AG09309 (cell line): Measurements from ENCODE around the gene JAZF1.

Source experiments
- DNase-seq: peaks from one replicate; pipeline ENCODE4 v3.0.0-alpha.2; 2010; ENCODE audit warnings: low read depth
- H3K4me3 ChIP-seq: 2 replicates; pipeline ENCODE4 v1.5.1; 2011; ENCODE audit warnings: mild to moderate bottlenecking, low read depth, low read length, moderate library complexity; ENCODE audit not compliant: control insufficient read depth
- TF ChIP-seq, protein P1 (sequence below): IDR thresholded peaks from 2 replicates; pipeline ENCODE4 v1.5.1; 2011; ENCODE audit warnings: mild to moderate bottlenecking, low read depth, low read length, inconsistent platforms; ENCODE audit not compliant: insufficient read depth, control insufficient read depth; ENCODE audit errors: missing control alignments

The JAZF1 gene

DNA sequence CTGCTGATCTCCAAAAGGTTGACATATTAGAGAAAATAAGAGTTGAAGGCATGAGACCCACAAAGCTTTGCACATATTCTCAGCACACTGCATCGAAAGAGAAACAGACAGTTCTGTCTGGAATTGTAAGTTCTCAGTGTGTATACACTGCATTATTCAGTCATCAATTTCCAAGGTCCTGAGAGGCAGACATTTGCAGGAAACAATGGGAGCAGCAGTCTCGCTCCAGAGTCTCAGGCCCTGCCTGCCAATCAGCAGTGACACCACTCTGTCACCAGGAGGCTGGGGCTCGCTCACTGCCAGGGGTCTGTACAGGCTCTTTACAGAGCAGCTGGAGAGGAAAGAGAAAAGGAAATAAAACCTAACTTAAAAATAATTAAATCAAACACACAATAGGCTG, 36.3 kb downstream of the JAZF1 start:
- TF ChIP-seq, protein P1, sequence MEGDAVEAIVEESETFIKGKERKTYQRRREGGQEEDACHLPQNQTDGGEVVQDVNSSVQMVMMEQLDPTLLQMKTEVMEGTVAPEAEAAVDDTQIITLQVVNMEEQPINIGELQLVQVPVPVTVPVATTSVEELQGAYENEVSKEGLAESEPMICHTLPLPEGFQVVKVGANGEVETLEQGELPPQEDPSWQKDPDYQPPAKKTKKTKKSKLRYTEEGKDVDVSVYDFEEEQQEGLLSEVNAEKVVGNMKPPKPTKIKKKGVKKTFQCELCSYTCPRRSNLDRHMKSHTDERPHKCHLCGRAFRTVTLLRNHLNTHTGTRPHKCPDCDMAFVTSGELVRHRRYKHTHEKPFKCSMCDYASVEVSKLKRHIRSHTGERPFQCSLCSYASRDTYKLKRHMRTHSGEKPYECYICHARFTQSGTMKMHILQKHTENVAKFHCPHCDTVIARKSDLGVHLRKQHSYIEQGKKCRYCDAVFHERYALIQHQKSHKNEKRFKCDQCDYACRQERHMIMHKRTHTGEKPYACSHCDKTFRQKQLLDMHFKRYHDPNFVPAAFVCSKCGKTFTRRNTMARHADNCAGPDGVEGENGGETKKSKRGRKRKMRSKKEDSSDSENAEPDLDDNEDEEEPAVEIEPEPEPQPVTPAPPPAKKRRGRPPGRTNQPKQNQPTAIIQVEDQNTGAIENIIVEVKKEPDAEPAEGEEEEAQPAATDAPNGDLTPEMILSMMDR, result no peak
- H3K4me3 ChIP-seq, result no peak overlapping the region
- DNase-seq, result no peak

DNA sequence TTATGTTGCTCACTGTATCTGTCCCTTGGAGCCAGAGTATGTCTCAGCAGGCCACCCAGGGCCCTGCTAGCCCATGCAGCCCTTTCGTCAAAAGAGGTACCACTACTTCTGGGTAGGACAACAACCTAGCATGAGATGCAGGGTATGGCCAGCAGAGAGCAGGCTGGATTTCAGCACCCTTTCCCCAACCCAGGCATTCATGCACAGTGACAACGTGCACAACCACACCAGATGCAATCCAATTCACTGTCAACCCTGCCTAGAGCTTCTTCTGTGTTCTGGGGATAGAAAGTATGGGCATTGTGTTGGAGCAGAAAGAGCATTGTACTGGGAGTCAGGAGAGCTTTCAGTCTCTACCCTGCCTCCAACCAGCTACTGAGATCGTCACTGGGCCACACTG, 37.9 kb downstream of the JAZF1 start:
- H3K4me3 ChIP-seq, result no peak overlapping the region
- TF ChIP-seq, protein P1, result no peak
- no peak for DNase-seq

DNA sequence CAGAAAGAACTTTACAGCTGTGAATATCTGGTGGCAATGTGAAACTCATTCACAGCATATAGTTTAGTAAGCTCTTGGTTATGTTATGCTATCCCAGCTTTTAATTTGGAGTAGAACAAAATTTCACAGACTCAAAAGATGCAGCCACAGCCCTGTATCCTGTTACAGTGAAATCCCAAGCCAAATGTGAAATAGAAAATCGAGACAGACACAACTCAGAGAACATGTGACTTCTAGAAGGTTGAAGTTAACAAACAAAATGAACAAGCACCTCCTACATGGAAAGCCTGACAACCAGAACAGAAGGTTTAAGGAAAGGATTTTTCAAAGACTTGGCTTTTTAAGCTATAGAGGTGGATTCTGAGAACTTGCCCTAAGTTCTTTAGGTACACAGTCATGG, 39.6 kb downstream of the JAZF1 start:
- TF ChIP-seq, protein P1, result no peak
- DNase-seq, result no peak
- H3K4me3 ChIP-seq, result no peak overlapping the region

DNA sequence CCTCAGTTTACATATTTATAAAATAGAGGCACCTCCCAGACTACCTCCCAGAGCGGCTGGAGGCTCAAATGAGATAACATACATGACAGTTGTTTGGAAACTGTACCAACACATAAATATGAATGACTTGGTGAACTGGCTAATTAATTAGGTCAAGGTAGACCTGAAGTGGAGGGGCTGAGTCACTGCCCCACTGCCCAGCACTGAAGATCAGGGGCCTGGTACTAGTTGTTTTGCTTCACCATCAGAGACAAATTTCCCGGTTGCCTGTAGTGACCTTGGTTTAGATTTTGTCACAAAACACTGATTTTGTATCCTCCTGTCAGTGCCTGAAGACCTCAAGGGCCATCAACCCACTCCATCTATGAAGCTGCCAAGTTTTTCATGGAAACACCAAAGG, 41.8 kb downstream of the JAZF1 start:
- no peak for DNase-seq
- TF ChIP-seq, protein P1, result no peak
- H3K4me3 ChIP-seq, result no peak overlapping the region

DNA sequence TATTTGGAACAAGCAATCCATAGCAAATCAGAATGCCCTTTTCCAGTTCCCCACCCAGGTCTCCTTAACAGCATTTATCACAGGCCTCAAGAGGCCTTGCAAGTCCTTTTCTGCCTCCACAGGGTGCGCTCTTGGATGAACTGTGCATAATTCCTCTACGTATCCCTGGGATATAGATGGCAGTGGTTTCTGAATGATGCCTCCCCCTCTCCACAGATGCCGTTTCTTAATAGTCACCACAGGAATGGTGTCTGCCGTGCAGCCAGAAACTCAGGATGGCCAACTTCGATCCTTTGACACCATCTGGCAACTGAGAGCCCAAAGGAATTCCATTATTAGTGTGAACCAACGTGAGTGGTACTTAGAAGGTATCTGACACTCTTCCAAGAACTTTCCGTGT, 43.1 kb downstream of the JAZF1 start:
- DNase-seq, result no peak
- TF ChIP-seq, protein P1, result no peak

DNA sequence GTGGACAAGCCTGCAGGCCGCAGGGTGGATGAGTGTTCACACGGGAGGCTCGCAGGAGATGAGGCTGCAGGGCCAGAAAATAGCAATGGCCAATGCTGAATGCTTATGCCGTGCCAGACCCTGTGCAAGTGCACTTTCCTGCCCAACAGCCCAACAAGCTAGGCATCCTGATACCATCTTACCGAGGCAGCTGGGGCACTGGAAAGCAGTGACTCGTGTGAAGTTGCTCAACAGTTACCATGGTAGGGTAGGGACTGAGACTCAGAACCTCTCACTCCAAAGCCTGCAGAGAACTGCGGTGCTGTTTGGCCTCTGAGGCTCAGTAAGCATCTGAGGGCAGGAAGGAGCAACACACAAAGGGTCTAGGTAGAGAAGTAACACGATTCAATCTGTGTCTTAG, 43.7 kb downstream of the JAZF1 start:
- DNase-seq, result no peak
- no peak overlapping the region for H3K4me3 ChIP-seq
- TF ChIP-seq, protein P1, result no peak

More for the DNA sequence above, 43.1 kb downstream of the JAZF1 start:
- no peak overlapping the region for H3K4me3 ChIP-seq

DNA sequence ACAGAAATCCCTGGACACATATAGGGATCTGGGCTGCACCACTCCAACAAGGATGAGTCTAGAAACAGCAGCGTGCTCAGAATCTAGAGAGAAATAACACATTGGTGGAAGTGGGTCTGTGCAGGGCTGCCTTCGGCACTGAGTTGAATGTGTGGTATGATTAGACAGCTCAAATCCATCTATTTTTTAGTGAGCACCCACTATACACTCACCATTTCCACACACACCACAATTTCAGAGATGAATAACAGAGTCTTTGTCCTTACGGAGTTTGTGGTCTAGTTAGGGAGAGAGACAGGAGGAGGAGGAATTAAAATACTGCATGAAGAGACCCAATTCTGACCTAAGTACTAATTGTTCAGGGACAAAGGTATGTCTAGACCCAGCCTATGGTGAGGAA, 44.2 kb downstream of the JAZF1 start:
- no peak for DNase-seq
- H3K4me3 ChIP-seq, result no peak overlapping the region
- TF ChIP-seq, protein P1, result no peak
